ENCODE measurements around the gene COCH.

COCH gene

DNA sequence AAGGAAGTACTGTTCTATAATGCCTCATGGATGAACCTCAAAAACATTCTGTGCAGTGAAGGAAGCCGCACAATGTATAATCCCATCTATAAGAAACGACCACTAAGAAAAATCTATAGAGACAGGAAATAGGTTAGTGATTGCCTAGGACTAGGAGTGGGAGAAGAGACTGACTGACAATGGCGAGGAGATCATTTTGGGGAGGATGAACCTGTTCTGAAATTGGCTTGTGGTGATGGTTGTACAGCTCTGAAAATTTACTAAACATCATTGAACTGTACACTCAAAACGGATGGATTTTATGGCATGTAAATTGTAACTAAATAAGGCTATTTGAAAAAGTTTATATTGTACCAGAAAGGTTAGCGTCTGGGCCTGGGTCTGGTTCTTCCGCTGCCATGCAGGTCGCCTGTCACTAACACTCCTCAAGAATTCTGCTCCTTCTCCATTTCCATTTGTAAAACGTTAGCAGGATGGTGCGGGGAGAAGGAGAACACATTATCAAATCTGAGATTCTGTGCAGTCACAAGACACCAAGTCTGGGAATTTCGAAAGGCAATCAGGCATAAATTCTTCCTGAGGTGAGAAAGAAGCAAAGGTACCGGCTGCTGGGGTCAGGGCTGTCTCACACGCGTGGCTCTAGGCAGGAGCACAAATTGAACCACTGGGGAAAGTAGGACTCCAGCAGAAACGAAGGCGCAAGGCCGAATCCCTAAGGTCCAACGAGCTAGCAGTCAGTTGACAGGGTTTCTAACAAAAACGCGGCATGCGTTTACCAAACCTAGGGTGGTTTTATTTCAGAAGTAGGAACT lies 845 bp upstream of the COCH start:
- no peak for TF ChIP-seq TAF1 (IDR thresholded peaks at IDR 0.05; ENCODE audit: low read depth)
- TF ChIP-seq, protein P1, sequence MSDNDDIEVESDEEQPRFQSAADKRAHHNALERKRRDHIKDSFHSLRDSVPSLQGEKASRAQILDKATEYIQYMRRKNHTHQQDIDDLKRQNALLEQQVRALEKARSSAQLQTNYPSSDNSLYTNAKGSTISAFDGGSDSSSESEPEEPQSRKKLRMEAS (IDR thresholded peaks at IDR 0.05), result peak; percentile 18; the same call in 1 of the 2 replicates

DNA sequence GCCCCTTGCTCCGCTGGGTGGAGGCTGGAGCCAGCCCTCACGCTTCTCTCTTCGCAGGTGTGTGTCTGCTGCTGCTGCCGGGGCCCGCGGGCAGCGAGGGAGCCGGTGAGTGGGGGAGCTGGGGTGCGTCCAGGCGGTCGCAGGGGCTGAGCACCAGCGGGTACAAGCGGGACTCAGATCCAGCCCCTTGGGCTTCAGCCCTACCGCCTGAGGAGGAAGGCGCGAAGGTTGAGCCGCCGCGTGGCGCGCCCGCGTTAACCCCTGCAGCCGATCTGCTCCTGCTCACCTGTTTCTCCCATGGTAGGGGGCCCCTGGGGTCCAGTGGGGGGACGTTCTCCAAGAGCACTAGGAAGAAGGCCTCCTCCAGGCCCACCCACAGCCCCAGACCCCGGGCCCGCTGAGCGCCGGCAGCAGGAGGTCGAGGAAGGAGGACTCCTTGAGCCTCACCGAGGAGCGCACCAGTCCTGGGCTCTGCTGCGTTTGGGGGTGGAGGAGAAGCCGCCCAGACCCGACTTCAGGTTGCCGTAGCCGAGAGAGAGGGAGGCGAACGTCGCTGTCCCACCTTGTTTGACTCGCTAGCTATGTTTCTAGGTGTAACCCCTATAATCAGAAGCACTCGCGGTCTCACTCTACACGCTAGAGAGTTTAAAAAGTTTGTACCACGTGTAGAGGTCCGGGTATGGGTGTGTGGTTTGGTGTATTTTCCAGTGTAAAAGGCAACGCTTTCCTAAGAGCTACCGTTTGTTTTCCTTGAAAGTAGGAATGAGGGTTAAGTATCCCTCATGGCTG lies 834 bp downstream of the COCH start:
- TF ChIP-seq YY1 (IDR thresholded peaks at IDR 0.05; ENCODE audit: low read depth) (no peak), CREB1 (IDR thresholded peaks at IDR 0.05; ENCODE audit: low read depth) (no peak), FOXM1 (IDR thresholded peaks at IDR 0.05; ENCODE audit: borderline replicate concordance, low read depth) (no peak), RAD21 (IDR thresholded peaks at IDR 0.05; ENCODE audit: low read depth) (no peak), CEBPB (IDR thresholded peaks at IDR 0.05) (no peak), NFIC (IDR thresholded peaks at IDR 0.05) (no peak), TAF1 (IDR thresholded peaks at IDR 0.05; ENCODE audit: low read depth) (no peak), TEAD4 (IDR thresholded peaks at IDR 0.05) (no peak), EGR1 (IDR thresholded peaks at IDR 0.05) (no peak), ZBTB7A (IDR thresholded peaks at IDR 0.05; ENCODE audit: low read depth) (no peak; the same call in 1 of the 2 replicates)
- TF ChIP-seq, protein P1 (IDR thresholded peaks at IDR 0.05), result no peak
- TF ChIP-seq, protein P2, sequence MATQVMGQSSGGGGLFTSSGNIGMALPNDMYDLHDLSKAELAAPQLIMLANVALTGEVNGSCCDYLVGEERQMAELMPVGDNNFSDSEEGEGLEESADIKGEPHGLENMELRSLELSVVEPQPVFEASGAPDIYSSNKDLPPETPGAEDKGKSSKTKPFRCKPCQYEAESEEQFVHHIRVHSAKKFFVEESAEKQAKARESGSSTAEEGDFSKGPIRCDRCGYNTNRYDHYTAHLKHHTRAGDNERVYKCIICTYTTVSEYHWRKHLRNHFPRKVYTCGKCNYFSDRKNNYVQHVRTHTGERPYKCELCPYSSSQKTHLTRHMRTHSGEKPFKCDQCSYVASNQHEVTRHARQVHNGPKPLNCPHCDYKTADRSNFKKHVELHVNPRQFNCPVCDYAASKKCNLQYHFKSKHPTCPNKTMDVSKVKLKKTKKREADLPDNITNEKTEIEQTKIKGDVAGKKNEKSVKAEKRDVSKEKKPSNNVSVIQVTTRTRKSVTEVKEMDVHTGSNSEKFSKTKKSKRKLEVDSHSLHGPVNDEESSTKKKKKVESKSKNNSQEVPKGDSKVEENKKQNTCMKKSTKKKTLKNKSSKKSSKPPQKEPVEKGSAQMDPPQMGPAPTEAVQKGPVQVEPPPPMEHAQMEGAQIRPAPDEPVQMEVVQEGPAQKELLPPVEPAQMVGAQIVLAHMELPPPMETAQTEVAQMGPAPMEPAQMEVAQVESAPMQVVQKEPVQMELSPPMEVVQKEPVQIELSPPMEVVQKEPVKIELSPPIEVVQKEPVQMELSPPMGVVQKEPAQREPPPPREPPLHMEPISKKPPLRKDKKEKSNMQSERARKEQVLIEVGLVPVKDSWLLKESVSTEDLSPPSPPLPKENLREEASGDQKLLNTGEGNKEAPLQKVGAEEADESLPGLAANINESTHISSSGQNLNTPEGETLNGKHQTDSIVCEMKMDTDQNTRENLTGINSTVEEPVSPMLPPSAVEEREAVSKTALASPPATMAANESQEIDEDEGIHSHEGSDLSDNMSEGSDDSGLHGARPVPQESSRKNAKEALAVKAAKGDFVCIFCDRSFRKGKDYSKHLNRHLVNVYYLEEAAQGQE (IDR thresholded peaks at IDR 0.05; ENCODE audit: low read depth), result no peak

GRCh38 chr14:30875788-30876053 lies 1.4 kb downstream of the COCH start:
- TF ChIP-seq CREB1 (IDR thresholded peaks at IDR 0.05; ENCODE audit: low read depth), result no peak
- TF ChIP-seq YY1 (IDR thresholded peaks at IDR 0.05; ENCODE audit: low read depth), result no peak
- no peak for TF ChIP-seq ZBTB7A (IDR thresholded peaks at IDR 0.05; ENCODE audit: low read depth)
- no peak for TF ChIP-seq EP300 (IDR thresholded peaks at IDR 0.05; ENCODE audit: borderline replicate concordance)
- no peak for TF ChIP-seq CEBPB (IDR thresholded peaks at IDR 0.05)
- TF ChIP-seq TEAD4 (IDR thresholded peaks at IDR 0.05), result no peak
- TF ChIP-seq, protein P1 (IDR thresholded peaks at IDR 0.05), result no peak
- no peak for TF ChIP-seq TAF1 (IDR thresholded peaks at IDR 0.05; ENCODE audit: low read depth)
- no peak for TF ChIP-seq RAD21 (IDR thresholded peaks at IDR 0.05; ENCODE audit: low read depth)
- TF ChIP-seq, protein P2 (IDR thresholded peaks at IDR 0.05; ENCODE audit: low read depth), result no peak
- no peak for TF ChIP-seq NFIC (IDR thresholded peaks at IDR 0.05)
- no peak for TF ChIP-seq TCF12 (IDR thresholded peaks at IDR 0.05; ENCODE audit: low read depth)

GRCh38 chr14:30876692-30877091 lies 2.3 kb downstream of the COCH start:
- TF ChIP-seq FOXM1 (IDR thresholded peaks at IDR 0.05; ENCODE audit: borderline replicate concordance, low read depth) (no peak), TEAD4 (IDR thresholded peaks at IDR 0.05) (no peak), TCF12 (IDR thresholded peaks at IDR 0.05; ENCODE audit: low read depth) (no peak), ZBTB7A (IDR thresholded peaks at IDR 0.05; ENCODE audit: low read depth) (no peak), TAF1 (IDR thresholded peaks at IDR 0.05; ENCODE audit: low read depth) (no peak), CEBPB (IDR thresholded peaks at IDR 0.05) (no peak), YY1 (IDR thresholded peaks at IDR 0.05; ENCODE audit: low read depth) (no peak), CREB1 (IDR thresholded peaks at IDR 0.05; ENCODE audit: low read depth) (no peak), RAD21 (IDR thresholded peaks at IDR 0.05; ENCODE audit: low read depth) (no peak), NFIC (IDR thresholded peaks at IDR 0.05) (no peak), EGR1 (IDR thresholded peaks at IDR 0.05) (no peak), EP300 (IDR thresholded peaks at IDR 0.05; ENCODE audit: borderline replicate concordance) (no peak)
- TF ChIP-seq, protein P2 (IDR thresholded peaks at IDR 0.05; ENCODE audit: low read depth), result no peak
- TF ChIP-seq, protein P3, sequence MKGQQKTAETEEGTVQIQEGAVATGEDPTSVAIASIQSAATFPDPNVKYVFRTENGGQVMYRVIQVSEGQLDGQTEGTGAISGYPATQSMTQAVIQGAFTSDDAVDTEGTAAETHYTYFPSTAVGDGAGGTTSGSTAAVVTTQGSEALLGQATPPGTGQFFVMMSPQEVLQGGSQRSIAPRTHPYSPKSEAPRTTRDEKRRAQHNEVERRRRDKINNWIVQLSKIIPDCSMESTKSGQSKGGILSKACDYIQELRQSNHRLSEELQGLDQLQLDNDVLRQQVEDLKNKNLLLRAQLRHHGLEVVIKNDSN (IDR thresholded peaks at IDR 0.05), result no peak
- TF ChIP-seq, protein P1 (IDR thresholded peaks at IDR 0.05), result no peak
